ENCODE measurements around the gene KIF1A. TPM values are rescaled to one million over a fixed set of nuclear protein-coding genes. Genes with fewer than 3 reads are reported as not detected.

The KIF1A gene
- total and polyA plus RNA-seq, 2 of the 13 experiments (the other 11 are each of a cell fraction or from before 2014, with no cell fraction given) = 0.01 TPM; not detected in 1

DNA sequence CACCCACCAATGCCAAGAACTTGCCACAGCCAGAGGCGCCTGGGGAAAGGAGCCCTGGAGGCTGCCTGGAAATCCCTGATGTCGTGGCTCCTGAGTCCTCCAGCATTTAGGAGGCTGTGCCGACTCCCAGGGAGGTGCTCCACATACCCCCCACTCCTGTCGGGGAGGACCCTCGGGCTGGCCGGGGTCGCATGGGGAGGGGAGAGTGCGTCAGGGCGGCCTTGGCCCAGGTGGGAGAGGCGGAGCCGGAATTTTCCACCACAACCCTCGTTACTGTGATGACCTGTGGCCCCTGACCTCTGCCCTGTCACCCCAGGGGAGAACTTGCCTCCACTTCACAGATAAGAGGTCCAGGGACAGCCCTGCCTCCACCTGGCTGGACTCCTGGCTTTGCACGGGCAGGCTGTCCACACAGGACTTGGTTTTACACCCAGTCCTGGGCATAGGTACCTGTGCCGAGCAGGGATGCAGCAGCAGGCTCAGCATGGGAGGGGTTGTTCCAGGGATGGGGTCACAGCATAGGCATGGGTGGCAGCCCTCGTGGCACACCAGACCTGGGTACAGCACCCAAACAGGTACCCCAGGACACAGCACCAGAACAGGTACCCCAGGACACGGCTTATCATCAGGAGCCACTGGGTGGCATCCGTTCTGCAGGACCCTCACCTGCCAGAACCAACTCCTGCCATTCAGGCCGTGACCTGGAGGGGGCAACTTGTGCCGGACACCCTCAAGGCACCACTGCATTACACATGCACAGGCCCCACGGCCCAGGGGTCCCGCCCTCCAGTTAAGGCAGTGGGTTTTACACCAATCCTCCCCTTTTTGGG is 36.3 kb upstream of the KIF1A start (continued):
- TF ChIP-seq, protein P1, sequence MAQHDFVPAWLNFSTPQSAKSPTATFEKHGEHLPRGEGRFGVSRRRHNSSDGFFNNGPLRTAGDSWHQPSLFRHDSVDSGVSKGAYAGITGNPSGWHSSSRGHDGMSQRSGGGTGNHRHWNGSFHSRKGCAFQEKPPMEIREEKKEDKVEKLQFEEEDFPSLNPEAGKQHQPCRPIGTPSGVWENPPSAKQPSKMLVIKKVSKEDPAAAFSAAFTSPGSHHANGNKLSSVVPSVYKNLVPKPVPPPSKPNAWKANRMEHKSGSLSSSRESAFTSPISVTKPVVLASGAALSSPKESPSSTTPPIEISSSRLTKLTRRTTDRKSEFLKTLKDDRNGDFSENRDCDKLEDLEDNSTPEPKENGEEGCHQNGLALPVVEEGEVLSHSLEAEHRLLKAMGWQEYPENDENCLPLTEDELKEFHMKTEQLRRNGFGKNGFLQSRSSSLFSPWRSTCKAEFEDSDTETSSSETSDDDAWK (CRISPR knock-in tag; IDR thresholded peaks at IDR 0.05) = no peak
- TF ChIP-seq ZNF558 (CRISPR knock-in tag; IDR thresholded peaks at IDR 0.05; ENCODE audit: borderline replicate concordance) (0 out of 2 replicates have a peak, but pooled peaks have one; percentile 15), ZNF670 (CRISPR knock-in tag; IDR thresholded peaks at IDR 0.05; ENCODE audit: borderline replicate concordance) (no peak), ZMYM3 (CRISPR knock-in tag; IDR thresholded peaks at IDR 0.05) (peak; percentile 39), CBX5 (CRISPR knock-in tag; IDR thresholded peaks at IDR 0.05; ENCODE audit: borderline replicate concordance) (peak; percentile 30; the same call in 1 of the 2 replicates), ZNF605 (CRISPR knock-in tag; IDR thresholded peaks at IDR 0.05) (no peak), CBX1 (IDR thresholded peaks at IDR 0.05; ENCODE audit: low read depth) (peak; percentile 42), REPIN1 (CRISPR knock-in tag; IDR thresholded peaks at IDR 0.05; ENCODE audit: borderline replicate concordance, low read depth) (peak; percentile 16; the same call in 1 of the 2 replicates), ZNF674 (CRISPR knock-in tag; IDR thresholded peaks at IDR 0.05; ENCODE audit: low read depth) (no peak), SMAD3 (CRISPR knock-in tag; IDR thresholded peaks at IDR 0.05) (0 out of 2 replicates have a peak, but pooled peaks have one; percentile 34), WIZ (CRISPR knock-in tag; IDR thresholded peaks at IDR 0.05) (no peak), ZNF337 (CRISPR knock-in tag; IDR thresholded peaks at IDR 0.05; ENCODE audit: borderline replicate concordance, low read depth) (no peak), ZNF773 (CRISPR knock-in tag; IDR thresholded peaks at IDR 0.05; ENCODE audit: borderline replicate concordance) (no peak)
- TF ChIP-seq, protein P2, sequence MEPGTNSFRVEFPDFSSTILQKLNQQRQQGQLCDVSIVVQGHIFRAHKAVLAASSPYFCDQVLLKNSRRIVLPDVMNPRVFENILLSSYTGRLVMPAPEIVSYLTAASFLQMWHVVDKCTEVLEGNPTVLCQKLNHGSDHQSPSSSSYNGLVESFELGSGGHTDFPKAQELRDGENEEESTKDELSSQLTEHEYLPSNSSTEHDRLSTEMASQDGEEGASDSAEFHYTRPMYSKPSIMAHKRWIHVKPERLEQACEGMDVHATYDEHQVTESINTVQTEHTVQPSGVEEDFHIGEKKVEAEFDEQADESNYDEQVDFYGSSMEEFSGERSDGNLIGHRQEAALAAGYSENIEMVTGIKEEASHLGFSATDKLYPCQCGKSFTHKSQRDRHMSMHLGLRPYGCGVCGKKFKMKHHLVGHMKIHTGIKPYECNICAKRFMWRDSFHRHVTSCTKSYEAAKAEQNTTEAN (CRISPR knock-in tag; conservative IDR thresholded peaks at IDR 0.05) = no peak
- TF ChIP-seq, protein P3, sequence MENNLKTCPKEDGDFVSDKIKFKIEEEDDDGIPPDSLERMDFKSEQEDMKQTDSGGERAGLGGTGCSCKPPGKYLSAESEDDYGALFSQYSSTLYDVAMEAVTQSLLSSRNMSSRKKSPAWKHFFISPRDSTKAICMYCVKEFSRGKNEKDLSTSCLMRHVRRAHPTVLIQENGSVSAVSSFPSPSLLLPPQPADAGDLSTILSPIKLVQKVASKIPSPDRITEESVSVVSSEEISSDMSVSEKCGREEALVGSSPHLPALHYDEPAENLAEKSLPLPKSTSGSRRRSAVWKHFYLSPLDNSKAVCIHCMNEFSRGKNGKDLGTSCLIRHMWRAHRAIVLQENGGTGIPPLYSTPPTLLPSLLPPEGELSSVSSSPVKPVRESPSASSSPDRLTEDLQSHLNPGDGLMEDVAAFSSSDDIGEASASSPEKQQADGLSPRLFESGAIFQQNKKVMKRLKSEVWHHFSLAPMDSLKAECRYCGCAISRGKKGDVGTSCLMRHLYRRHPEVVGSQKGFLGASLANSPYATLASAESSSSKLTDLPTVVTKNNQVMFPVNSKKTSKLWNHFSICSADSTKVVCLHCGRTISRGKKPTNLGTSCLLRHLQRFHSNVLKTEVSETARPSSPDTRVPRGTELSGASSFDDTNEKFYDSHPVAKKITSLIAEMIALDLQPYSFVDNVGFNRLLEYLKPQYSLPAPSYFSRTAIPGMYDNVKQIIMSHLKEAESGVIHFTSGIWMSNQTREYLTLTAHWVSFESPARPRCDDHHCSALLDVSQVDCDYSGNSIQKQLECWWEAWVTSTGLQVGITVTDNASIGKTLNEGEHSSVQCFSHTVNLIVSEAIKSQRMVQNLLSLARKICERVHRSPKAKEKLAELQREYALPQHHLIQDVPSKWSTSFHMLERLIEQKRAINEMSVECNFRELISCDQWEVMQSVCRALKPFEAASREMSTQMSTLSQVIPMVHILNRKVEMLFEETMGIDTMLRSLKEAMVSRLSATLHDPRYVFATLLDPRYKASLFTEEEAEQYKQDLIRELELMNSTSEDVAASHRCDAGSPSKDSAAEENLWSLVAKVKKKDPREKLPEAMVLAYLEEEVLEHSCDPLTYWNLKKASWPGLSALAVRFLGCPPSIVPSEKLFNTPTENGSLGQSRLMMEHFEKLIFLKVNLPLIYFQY (CRISPR knock-in tag; IDR thresholded peaks at IDR 0.05; ENCODE audit: borderline replicate concordance) = no peak
- TF ChIP-seq, protein P4, sequence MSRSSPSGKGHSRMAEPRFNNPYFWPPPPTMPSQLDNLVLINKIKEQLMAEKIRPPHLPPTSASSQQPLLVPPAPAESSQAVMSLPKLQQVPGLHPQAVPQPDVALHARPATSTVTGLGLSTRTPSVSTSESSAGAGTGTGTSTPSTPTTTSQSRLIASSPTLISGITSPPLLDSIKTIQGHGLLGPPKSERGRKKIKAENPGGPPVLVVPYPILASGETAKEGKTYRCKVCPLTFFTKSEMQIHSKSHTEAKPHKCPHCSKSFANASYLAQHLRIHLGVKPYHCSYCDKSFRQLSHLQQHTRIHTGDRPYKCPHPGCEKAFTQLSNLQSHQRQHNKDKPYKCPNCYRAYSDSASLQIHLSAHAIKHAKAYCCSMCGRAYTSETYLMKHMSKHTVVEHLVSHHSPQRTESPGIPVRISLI (CRISPR knock-in tag; IDR thresholded peaks at IDR 0.05; ENCODE audit: borderline replicate concordance) = peak; percentile 41; the same call in 1 of the 2 replicates
- TF ChIP-seq, protein P5, sequence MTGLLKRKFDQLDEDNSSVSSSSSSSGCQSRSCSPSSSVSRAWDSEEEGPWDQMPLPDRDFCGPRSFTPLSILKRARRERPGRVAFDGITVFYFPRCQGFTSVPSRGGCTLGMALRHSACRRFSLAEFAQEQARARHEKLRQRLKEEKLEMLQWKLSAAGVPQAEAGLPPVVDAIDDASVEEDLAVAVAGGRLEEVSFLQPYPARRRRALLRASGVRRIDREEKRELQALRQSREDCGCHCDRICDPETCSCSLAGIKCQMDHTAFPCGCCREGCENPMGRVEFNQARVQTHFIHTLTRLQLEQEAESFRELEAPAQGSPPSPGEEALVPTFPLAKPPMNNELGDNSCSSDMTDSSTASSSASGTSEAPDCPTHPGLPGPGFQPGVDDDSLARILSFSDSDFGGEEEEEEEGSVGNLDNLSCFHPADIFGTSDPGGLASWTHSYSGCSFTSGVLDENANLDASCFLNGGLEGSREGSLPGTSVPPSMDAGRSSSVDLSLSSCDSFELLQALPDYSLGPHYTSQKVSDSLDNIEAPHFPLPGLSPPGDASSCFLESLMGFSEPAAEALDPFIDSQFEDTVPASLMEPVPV (CRISPR knock-in tag; IDR thresholded peaks at IDR 0.05) = no peak
